UCSD-AML1 (cell line): ENCODE measurements around the gene C9orf72.

ENCODE experiments used
- DNase-seq: peaks from one replicate; lab custom pipeline; 2025; ENCODE audit not compliant: unreplicated experiment; lab: John Stamatoyannopoulos, UW

Gene C9orf72

GRCh38 chr9:27539479-27540441, 33.5 kb downstream of the C9orf72 start:
- peak; percentile 8 for DNase-seq

- DNase-seq, result no peak
Observed at GRCh38 chr9:27538647-27539046, 34.6 kb downstream of the C9orf72 start.

- DNase-seq, result no peak
Observed at GRCh38 chr9:27537756-27538155, 35.5 kb downstream of the C9orf72 start.

GRCh38 chr9:27537027-27537435, 36.2 kb downstream of the C9orf72 start:
- DNase-seq, result no peak

- DNase-seq, result no peak
Observed at GRCh38 chr9:27536168-27536567, 37.1 kb downstream of the C9orf72 start.

- peak; percentile 6 for DNase-seq
Observed at GRCh38 chr9:27535701-27536118, 37.6 kb downstream of the C9orf72 start.

- no peak for DNase-seq
Observed at GRCh38 chr9:27534658-27535209, 38.5 kb downstream of the C9orf72 start.

- DNase-seq, result no peak
Observed at GRCh38 chr9:27534131-27534530, 39.1 kb downstream of the C9orf72 start.

GRCh38 chr9:27533311-27533710, 40.0 kb downstream of the C9orf72 start:
- DNase-seq, result no peak

GRCh38 chr9:27532046-27532445, 41.2 kb downstream of the C9orf72 start:
- no peak for DNase-seq

GRCh38 chr9:27530915-27531755, 42.1 kb downstream of the C9orf72 start:
- DNase-seq, result no peak

- peak; percentile 81 for DNase-seq
Observed at GRCh38 chr9:27529316-27530278, 43.7 kb downstream of the C9orf72 start, which contains the start of gene MOB3B. Gene MOB3B, minus strand, starts transcription at chr9:27529814. Its CDS starts 74,264 bp downstream, at chr9:27455550.

GRCh38 chr9:27528886-27529315, 44.4 kb downstream of the C9orf72 start:
- peak; percentile 63 for DNase-seq

GRCh38 chr9:27528076-27528885, 45.0 kb downstream of the C9orf72 start:
- DNase-seq, result peak; percentile 74

- peak; percentile 13 for DNase-seq
Observed at GRCh38 chr9:27527702-27528075, 45.6 kb downstream of the C9orf72 start.

- no peak for DNase-seq
Observed at GRCh38 chr9:27524236-27524635, 49.0 kb downstream of the C9orf72 start, which contains the start of gene IFNK. Gene IFNK, plus strand, starts transcription at chr9:27524290. Its CDS starts 47 bp downstream, at chr9:27524337.

GRCh38 chr9:27523141-27523540, 50.1 kb downstream of the C9orf72 start:
- DNase-seq, result no peak

- DNase-seq, result no peak
Observed at GRCh38 chr9:27520986-27521385, 52.3 kb downstream of the C9orf72 start.
